Measurements from ENCODE around the gene OR2AT4.
"Not testable (repeated sequence)": the region's sequence is repeated elsewhere in the genome, so short reads cannot be mapped to it uniquely, and the experiment has no call there.

Gene OR2AT4

DNA sequence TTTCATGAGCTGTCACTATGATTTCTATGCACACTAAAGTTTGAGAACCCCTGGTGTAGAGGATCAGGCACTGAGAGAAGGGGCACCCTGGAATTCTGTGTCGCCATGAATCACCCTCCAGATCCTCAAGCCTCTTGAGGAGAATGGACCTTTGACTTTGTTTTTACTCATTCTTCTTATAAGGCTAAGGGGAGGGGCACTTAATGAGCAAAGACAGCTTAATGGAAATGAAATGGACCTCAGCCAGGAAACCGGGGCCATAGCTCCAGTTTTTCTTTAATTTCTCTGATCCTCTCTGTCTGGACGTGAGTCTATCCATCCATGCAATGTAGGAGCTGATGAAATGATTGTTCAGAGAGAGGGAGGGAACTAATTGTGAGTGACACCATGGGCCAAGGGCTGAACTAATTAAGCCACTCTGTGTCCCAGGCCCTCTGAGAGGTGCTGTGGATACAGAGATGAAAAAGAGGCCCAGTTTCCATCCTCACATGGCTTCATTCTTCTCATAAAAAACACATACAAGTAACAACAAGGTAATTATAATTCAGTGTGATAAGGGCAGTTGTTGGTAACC, 32.8 kb downstream of the OR2AT4 start:
- DNase-seq = no peak

DNA sequence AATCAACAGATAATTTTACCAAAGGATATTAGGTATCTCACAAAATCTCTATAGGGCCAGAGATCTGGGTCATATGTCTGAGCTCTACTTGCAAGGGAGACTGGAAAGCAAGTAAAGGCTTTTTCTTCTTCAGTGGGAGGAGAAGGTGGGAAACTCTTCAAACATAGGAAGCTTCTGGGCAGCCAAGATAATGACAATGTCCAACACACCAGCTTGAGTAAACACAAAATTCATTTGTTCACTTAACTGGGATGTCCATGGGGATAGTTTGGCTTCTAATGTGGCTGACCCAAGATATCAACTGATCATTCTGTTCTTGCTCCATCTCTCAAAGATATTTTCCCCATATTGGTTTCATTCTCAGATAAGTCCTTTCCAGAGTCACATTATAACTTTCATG, 37.4 kb downstream of the OR2AT4 start:
- DNase-seq = no peak

DNA sequence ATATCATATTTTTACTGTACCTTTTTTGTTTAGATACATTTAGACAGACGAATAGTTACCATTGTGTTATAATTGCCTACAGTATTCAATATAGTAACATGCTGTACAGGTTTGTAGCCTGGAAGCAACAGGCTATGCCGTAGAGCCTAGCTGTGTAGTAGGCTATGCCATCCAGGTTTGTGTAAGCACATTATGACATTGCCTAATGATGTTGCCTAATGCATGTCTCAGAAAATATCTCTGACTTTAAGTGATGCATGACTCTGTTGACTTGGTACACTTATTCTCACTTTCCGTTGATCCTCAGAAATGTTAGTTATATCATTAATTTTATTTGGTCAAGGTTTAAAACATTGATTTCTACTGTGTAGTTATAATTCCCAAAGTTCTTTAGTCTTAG, 39.9 kb downstream of the OR2AT4 start:
- no peak for DNase-seq

DNA sequence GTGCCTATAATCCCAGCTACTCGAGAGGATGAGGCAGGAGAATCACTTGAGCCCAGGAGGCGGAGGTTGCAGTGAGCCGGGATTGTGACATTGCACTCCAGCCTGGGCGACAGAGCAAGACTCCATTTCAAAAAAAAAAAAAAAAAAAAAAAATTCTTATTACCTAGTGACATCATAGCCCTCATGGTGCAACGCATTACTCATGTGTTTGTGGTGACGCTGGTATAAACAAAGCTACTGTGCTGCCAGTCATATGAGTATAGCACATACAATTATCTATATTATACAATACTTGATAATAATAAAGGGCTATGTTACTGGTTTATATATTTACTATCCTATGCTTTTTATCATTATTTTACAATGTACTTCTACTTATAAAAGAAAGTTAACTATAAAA, 41.2 kb downstream of the OR2AT4 start:
- DNase-seq = no peak

DNA sequence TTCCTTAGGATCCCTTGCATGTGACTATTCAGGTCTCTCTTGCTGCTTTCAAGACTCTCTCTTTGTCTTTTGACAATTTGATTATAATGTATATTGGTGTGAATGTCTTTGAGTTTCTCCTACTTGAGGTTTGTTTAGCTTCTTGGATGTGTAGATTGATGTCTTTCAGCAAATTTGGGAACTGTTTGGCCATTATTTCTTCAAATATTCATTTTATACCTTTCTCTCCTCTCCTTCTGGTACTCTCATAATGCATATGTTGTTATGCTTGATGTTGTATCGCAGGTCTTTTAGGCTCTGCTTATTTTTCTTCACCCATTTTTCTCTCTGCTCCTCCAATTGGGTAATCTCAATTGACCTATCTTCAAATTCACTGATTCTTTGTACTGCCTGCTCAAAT, 44.2 kb downstream of the OR2AT4 start:
- DNase-seq = no peak

DNA sequence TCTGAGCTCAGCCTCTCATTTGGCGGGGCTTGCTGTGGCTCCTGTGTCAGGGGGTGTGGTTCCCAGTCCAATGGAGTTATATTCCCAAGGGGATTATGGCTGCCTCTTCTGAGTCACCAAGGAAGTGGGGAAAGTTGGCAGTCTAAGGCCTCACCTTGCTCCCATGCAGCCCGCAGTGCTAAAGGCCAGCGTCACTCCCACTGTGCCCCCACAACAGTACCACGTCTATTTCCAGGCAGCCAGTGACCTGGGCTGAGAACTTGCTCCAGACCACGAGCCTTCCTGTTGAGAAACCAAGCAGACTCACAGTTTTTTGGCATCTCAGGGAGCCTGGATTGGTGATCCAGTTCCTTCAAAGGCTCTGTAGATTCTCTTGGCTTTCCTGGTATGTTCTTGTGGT, 45.6 kb downstream of the OR2AT4 start:
- DNase-seq = no peak

DNA sequence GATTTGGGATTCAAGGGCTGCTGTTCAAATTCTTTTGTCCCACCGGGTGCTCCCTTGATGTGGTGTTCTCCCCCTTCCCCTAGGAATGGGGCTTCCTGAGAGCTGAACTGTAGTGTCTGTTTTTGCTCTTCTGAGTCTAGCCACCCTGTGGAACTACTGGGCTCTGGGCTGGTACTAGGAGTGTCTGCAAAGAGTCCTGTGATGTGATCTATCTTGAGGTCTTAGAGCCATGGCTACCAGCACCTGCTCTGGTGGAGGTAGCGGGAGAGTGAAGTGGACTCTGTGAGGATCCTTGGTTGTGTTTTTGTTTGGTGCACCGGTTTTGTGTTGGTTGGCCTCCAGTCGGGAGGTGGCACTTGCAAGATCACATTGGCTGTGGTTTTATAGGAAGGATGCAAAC, 46.2 kb downstream of the OR2AT4 start:
- DNase-seq = no peak

DNA sequence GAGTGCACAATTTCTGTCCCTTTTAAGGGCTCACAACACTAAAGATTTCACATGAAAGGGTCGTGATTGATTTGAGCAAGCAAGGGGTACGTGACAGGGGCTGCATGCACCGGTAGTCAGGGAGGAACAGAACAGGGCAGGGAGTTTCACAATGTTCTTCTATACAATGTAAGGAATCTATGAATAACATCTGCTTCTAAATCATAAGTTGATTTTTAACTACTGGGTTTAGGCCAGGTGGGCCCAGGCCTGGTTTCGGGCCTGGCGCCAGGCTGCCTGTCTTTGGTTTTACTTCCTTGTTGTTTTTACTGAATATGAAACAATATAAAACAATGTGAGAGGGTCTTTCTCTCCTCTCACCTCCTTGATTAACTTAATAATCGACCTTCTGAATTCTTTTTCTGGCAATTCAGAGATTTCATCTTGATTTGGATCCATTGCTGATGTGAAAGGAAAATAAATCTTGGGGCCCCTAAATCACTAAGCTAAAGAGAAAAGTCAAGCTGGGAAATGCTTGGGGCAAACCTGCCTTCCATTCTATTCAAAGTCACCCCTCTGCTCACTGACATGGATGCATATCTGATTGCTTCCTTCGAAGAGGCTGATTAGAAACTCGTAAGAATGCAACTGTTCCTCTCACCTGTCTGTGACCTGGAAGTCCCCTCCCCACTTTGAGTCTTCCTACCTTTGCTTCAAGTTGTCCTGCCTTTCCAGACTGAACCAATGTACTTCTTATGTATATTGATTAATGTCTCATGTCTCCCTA, 47.0 kb downstream of the OR2AT4 start:
- not testable (repeated sequence) for DNase-seq

DNA sequence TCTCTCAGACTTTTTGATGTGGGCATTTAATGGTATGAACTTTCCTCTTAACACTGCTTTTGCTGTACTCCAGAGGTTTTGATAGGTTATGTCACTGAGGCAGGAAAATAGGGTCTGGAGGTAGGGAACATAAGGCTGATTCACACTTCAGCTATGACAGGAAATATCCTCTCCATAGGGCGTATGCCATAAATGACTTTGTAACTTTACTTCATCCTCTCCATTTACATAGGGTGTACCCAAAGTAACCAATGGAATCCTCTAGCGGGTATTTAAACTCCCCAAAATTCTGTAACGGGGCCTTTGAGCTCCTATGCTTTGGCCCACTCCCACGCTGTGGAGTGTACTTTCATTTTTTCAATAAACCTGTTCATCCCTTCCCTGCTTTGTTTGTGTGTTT, 49.5 kb downstream of the OR2AT4 start:
- DNase-seq = no peak

DNA sequence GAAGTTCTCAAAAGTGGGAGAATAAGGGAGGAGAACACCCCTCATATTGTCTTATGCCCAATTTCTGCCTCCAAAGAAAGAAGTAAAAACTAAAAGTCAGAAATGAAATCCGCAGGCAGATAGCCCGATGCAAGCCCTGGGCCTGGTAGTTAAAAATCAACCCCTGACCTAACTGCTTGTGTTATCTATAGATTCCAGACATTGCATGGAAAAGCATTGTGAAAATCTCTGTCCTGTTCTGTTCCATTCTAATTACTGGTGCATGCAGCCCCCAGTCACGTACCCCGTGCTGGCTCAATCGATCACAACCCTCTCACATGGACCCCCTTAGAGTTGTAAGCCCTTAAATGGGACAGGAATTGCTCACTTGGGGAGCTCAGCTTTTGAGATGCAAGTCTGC, 50.0 kb downstream of the OR2AT4 start:
- not testable (repeated sequence) for DNase-seq

DNA sequence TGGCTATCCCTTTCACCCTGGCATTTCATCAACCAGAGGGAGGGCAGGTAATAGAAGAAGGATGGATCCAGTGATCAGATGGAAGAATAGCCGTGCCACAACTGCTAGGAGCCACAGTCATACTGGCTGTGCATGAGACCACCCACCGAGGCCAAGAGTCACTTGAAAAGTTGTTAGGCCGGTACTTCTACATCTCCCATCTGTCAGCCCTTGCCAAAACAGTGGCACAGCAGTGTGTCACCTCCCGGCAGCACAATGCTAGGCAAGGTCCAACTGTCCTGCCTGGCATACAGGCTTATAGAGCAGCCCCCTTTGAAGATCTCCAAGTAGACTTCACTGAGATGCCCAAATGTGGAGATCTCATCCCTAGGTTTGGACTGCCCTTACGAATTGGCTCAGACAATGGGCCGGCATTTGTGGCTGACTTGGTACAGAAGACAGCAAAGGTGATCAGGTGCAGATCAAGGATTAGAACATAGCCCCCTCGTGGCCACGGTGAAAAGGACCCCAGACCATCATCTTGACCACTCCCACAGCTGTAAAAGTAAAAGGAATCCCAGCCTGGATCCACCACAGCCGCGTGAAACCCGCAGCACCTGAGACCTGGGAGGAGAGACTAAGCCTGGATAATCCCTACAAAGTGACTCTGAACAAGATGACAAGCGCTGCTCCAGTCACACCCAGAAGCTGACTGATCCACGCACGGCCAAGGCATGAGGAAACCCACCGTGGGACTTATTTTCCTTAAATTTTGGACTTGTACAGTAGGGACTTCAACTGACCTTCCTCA, 52.1 kb downstream of the OR2AT4 start:
- DNase-seq = not testable (repeated sequence)

DNA sequence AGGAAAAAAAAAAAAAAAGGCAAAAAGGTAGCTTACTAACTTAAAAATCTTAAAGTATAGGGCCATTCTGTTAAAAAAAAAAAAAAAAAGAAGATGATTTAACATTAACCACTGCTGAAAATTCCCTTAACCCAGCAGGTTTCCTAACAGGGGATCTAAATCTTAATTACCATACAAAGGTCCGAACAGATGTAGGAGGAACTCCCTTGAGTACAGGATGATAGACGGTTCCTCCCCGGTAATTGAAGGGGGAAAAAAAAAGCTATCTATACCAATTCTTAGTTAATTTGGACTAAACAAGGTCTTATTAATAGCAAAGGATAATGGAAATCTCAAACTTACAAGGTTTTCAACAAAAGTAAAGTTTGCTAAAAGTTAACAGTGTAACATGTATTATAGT, 54.9 kb downstream of the OR2AT4 start:
- DNase-seq = not testable (repeated sequence)

DNA sequence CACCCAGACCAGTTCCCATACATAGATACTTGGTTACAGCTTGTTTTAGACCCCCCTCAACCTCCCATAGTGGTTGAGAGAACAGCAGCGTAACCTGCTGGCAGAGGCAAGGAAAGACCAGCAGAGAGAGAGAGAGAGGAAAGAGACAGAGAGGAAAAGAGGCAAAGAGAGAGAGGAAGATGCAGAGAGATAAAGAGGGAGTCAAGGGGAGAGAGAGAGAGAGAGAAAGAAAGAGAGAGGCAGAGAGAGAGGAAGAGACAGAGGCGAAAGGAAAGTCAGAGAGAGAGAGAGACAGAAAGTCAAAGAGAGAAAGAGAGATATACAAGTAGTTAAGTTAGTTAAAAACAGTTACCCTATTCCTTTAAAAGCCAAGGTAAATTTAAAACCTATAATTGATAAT, 55.4 kb downstream of the OR2AT4 start:
- no peak for DNase-seq

DNA sequence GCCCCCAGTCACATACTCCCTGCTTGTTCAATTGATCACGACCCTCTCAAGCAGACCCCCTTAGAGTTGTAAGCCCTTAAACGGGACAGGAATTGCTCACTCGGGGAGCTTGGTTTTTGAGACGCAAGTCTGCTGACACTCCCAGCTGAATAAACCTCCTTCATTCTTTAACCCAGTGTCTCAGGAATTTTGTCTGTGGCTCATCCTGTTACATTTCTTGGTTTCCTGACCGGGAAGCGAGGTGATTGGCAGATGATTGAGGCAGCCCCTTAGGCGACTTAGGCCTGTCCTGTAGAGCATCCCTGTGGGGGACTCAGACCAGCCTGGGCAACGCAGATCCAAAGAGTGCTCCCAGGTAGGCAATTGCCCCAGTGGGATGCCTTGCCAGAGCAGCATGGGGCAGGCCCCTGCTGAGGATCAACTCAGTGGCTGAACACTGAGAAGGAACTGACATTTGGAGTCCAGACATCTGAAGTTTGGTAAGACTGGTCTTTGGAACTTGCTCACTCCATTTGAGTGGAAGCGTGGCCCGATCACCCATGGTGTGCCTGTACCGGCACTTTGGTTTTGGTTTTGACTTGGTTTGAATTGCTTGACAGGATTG, 56.4 kb downstream of the OR2AT4 start:
- no peak for DNase-seq

DNA sequence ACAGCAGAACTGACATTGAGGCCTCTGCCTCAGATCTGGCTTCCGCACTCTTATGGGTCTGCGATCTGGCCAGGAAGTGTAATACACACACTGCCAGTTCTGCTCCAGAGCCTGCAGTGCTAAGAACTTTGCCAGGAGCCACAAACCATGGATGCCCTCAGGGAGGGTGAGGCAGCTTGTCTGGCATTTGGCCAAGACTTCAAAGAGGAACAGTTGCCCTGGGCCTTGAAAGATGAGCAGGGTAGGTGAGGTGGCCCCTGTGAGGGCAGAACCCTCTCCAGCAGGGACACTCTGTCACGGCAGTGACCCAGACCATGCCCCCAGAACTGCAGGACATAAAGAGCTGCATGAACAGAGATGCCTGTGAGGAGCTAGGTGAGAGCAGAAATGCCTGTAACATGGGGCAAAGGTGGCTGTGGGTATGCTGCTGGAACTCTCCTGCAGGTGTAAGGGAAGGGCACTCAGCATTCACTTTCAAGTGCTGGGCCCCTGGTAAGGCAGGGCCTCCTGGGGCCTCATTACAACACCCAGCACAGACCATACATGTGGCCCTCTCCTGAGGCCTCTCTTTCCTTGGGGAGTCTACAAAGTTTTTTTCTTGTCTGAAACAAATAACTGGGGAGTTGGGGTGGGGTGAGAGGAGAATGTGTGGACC, 60.6 kb downstream of the OR2AT4 start:
- no peak for DNase-seq

DNA sequence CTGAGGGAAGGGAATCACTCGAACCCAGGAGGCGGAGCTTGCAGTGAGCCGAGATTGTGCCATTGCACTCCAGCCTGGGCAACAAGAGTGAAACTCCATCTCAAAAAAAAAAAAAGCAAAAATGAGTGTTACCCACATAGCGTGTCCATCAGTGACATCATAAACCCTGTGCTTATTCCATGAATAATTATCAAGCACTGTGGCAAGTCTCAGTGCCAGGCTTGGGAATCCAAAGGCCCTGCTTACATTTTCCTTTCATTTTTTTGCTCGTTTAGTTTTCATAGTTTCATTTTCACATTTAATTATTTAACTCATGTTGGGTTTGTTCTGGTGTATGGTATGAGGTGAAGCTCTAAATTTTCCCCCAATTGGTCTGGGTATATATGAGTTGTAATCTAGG, 61.4 kb downstream of the OR2AT4 start:
- no peak for DNase-seq

DNA sequence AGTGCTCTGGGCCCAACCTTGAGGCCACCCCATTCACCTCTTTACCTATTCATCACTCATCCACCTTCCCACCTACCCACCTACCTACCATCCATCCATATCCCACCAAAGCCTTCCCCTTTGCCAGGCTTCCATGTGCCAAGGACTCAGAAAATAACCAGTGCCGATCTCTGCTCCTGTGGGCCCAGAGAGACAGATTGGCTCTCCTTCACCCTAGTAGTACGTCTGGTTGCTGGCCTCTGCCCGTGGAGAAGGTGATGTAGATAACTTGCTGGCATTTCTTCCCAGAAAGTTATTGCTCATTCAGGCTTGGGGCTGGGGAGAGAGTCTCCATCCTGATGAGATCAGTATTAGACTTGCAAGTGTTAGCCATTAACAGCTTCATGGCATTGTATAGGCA, 62.8 kb downstream of the OR2AT4 start:
- no peak for DNase-seq

DNA sequence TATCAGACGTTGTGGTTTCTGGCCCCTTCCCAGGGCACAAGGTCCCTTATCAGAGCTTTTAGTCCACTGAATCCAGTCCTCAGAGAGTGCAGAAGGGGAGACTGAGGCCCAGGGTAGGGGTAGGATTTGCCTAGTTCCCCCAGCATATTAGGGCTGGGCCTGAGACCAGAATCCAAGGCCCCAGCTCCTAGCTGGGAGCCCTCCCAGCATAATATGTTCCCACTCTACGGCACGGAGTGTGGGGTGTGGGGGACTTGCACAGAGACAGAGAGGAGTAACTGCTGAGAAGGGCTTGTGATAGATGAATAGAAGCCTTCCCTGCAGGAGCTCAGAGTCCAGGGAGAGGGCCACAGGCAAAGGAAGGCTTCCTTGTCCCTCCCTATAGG, 64.1 kb downstream of the OR2AT4 start:
- no peak for DNase-seq

DNA sequence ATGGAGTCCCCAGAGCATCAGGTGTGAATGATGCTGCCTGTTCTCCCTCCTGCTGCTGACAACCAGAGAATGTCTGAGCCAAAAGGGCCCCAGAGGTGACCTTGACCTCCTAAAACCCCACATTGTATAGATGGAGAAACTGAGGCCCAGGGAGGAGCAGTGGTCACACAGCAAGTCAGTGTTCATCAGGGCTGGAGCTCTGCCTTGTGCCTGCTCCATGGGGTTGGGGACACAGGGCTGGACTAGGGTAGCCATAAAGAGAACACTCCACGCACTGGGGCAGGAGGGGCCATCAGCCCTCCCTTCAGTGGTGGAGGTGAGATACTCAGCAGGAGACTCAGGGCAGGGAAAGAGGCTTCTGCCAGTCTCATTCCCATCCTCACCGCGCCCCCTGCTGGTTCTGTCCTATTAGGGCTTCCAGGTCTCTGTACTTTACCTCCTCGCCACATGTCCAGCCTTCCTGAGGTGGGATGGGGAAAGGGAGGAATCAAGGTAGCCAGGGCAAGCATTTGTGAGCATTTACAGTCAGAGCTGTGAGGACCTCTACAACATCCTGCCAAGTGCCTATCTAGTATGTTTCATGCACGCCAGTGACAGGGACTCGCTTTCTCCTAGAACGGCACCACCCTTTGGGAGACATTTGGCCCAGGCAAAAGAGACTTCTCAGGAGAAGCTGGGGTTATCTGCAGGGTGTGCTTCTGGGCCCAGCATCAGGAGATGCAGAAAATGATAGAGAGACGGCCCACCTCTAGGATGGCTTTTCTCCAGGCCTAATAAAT, 64.7 kb downstream of the OR2AT4 start:
- peak; percentile 51 for DNase-seq

All from CD4-positive, alpha-beta T cell treated with Interleukin-10 for 1 hour (primary cell).